Thyroid gland (tissue), 4 donors: ENCODE data around the gene DPP10. TPM values are rescaled to one million over a fixed set of nuclear protein-coding genes. Genes with fewer than 3 reads are reported as not detected.

Source experiments
- DNase-seq, 2 donors: peaks; one replicate each; pipeline ENCODE4 v3.0.0-alpha.2; 2019
- H3K27ac ChIP-seq, 3 donors: fragments of 200-600 bp; sonication (generic); 1 replicate in 2 of 3; 2 replicates in 1 of 3; pipeline ENCODE4 v1.5.1; 2016 to 2019; ENCODE audit warnings: mild to moderate bottlenecking in 1 of 3, moderate library complexity in 1 of 3
- H3K27me3 ChIP-seq: fragments of 200-600 bp; sonication (generic); one replicate; pipeline ENCODE4 v1.5.1; 2019
- H3K36me3 ChIP-seq, 2 donors: fragments of 200-600 bp; sonication (generic); one replicate each; pipeline ENCODE4 v1.5.1; 2016 to 2019
- H3K4me1 ChIP-seq, 2 donors: fragments of 200-600 bp; sonication (generic); one replicate each; pipeline ENCODE4 v1.5.1; 2017 to 2019
- H3K4me3 ChIP-seq, 3 donors: fragments of 200-600 bp; sonication (generic); replicated peaks in 1 of 3; 1 replicate in 2 of 3; 2 replicates in 1 of 3; pipeline ENCODE4 v1.5.1; 2016; ENCODE audit warnings: mild to moderate bottlenecking in 1 of 3
- H3K9me3 ChIP-seq: fragments of 200-600 bp; sonication (generic); one replicate; pipeline ENCODE4 v1.5.1; 2017
- POLR2A ChIP-seq, 2 donors: fragments of 450-650 bp; IDR thresholded peaks; one replicate each; pipeline ENCODE4 v1.6.1; 2017; ENCODE audit warnings: antibody characterized with exemption in 2 of 2, mild to moderate bottlenecking in 2 of 2, moderate library complexity in 1 of 2
- WGBS, 2 donors: methylation state at CpG; one replicate each; pipeline ENCODE4 v1.1.5; 2017; 5-methylcytosine and 5-hydroxymethylcytosine counted together
- intact Hi-C: fragments of 100-400 bp; cut with DNase I; formaldehyde crosslinking; loops from one replicate; pipeline ENCODE4 v1.15.1; 2023
- total RNA-seq, 4 donors: library from RNA; depleted of rRNA; stranded (reverse); fragments of >200 nt; gene quantifications; one replicate each; pipeline ENCODE4 v1.2.3, GENCODE V29; 2016
- TF ChIP-seq, protein P1 (sequence below), 6 experiments: fragments of 200-600 bp in 3 of 6; fragments of 450-650 bp in 3 of 6; sonication (generic) in 3 of 6; IDR thresholded peaks; one replicate each; pipeline ENCODE4 v1.5.1; 2016 to 2019; ENCODE audit warnings: antibody characterized with exemption in 6 of 6, mild to moderate bottlenecking in 2 of 6, inconsistent platforms in 1 of 6, moderate library complexity in 1 of 6

The DPP10 gene
- total RNA-seq, 4 donors from 2014 or later, result 0.63 to 1.3 TPM; not detected in 2

DNA sequence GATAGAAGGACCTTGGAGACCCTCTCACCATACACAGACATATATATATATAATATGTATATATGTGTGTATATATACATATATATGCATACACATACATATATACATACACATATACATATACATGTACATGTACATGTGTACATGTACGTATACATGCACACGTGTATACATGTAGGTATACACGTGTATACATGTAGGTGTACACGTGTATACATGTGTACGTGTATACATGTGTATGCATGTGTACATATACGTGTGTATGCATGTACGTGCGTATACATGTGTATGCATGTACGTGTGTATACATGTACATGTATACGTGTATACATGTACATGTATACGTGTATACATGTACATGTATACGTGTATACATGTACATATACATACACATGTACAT, 54.5 kb downstream of the DPP10 start:
- TF ChIP-seq, protein P1, sequence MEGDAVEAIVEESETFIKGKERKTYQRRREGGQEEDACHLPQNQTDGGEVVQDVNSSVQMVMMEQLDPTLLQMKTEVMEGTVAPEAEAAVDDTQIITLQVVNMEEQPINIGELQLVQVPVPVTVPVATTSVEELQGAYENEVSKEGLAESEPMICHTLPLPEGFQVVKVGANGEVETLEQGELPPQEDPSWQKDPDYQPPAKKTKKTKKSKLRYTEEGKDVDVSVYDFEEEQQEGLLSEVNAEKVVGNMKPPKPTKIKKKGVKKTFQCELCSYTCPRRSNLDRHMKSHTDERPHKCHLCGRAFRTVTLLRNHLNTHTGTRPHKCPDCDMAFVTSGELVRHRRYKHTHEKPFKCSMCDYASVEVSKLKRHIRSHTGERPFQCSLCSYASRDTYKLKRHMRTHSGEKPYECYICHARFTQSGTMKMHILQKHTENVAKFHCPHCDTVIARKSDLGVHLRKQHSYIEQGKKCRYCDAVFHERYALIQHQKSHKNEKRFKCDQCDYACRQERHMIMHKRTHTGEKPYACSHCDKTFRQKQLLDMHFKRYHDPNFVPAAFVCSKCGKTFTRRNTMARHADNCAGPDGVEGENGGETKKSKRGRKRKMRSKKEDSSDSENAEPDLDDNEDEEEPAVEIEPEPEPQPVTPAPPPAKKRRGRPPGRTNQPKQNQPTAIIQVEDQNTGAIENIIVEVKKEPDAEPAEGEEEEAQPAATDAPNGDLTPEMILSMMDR (IDR thresholded peaks at IDR 0.05), result no peak
- TF ChIP-seq POLR2A (IDR thresholded peaks at IDR 0.05), result no peak
- no peak for DNase-seq
- WGBS, 2 donors, result 78 to 84% methylated on average over 12 of the region's 12 CpGs
- Histone ChIP-seq H3K4me1 (no peaks in the 10 kb centered on the region), H3K36me3 (no peaks in the 10 kb centered on the region), H3K9me3 (no peaks in the 10 kb centered on the region), H3K4me3 (no peak overlapping the region), H3K27ac (no peak overlapping the region), H3K27me3 (no peaks in the 10 kb centered on the region)
- intact Hi-C loops, result no loop called here

- no peak for DNase-seq
- Histone ChIP-seq H3K9me3 (no peaks in the 10 kb centered on the region), H3K27me3 (no peaks in the 10 kb centered on the region), H3K4me3 (no peak overlapping the region), H3K4me1 (no peaks in the 10 kb centered on the region), H3K36me3 (no peaks in the 10 kb centered on the region), H3K27ac (no peak overlapping the region)
- WGBS, 2 donors, result 83 to 88% methylated on average over 4 of the region's 4 CpGs
- TF ChIP-seq POLR2A (IDR thresholded peaks at IDR 0.05), result no peak
- TF ChIP-seq, protein P1 (IDR thresholded peaks at IDR 0.05), result no peak
- intact Hi-C loops, result no loop called here
These were observed 56.7 kb downstream of the DPP10 start for GRCh38 chr2:114499101-114499500.

DNA sequence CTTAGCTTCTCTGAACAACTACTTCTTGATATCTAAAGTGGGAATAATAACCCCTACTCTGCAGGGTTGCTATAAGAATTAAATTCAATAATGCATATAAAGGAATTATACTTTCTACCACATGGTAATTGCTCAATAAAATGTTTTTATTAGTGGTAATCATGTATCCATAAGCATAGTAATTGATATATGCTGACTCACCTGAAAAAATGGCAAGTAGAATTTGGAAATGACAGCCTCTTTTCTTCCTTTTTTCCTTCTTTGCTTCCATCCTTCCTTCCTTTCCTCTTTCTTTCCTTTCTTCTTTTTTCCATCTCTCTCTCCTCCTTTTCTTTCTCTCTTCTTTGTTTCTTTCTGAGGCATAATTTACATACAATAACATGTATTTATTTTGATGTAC, 65.3 kb downstream of the DPP10 start:
- Histone ChIP-seq H3K4me1 (no peaks in the 10 kb centered on the region), H3K27ac (no peak overlapping the region), H3K4me3 (no peak overlapping the region), H3K9me3 (no peaks in the 10 kb centered on the region), H3K36me3 (no peaks in the 10 kb centered on the region), H3K27me3 (no peaks in the 10 kb centered on the region)
- DNase-seq, result no peak
- intact Hi-C loops, result no loop called here
- TF ChIP-seq, protein P1 (IDR thresholded peaks at IDR 0.05), result no peak
- TF ChIP-seq POLR2A (IDR thresholded peaks at IDR 0.05), result no peak

GRCh38 chr2:114515882-114516281, 73.4 kb downstream of the DPP10 start:
- H3K9me3 ChIP-seq, result no peaks in the 10 kb centered on the region
- no peaks in the 10 kb centered on the region for H3K4me1 ChIP-seq
- no peaks in the 10 kb centered on the region for H3K27me3 ChIP-seq
- H3K36me3 ChIP-seq, result no peaks in the 10 kb centered on the region
- WGBS, 2 donors, result 84 to 85% methylated on average over 3 of the region's 3 CpGs
- no peak overlapping the region for H3K27ac ChIP-seq
- DNase-seq, result no peak
- no peak overlapping the region for H3K4me3 ChIP-seq
- TF ChIP-seq, protein P1 (IDR thresholded peaks at IDR 0.05), result no peak
- TF ChIP-seq POLR2A (IDR thresholded peaks at IDR 0.05), result no peak
- intact Hi-C loops, result no loop called here

GRCh38 chr2:114517580-114517979, 75.1 kb downstream of the DPP10 start:
- TF ChIP-seq, protein P1 (IDR thresholded peaks at IDR 0.05), result no peak
- TF ChIP-seq POLR2A (IDR thresholded peaks at IDR 0.05), result no peak

More at GRCh38 chr2:114517580-114517979, 75.1 kb downstream of the DPP10 start:
- WGBS, 2 donors, result 76 to 96% methylated on average over 5 of the region's 5 CpGs
- intact Hi-C loops, result no loop called here
- H3K36me3 ChIP-seq, result no peaks in the 10 kb centered on the region
- no peaks in the 10 kb centered on the region for H3K27me3 ChIP-seq
- DNase-seq, result no peak
- no peak overlapping the region for H3K27ac ChIP-seq
- no peaks in the 10 kb centered on the region for H3K4me1 ChIP-seq
- no peak overlapping the region for H3K4me3 ChIP-seq
- H3K9me3 ChIP-seq, result no peaks in the 10 kb centered on the region
